Measurements from ENCODE around the gene TCF23. TPM values are rescaled to one million over a fixed set of nuclear protein-coding genes. Genes with fewer than 3 reads are reported as not detected.
"Not testable (repeated sequence)": the region's sequence is repeated elsewhere in the genome, so short reads cannot be mapped to it uniquely, and the experiment has no call there.

Gene TCF23
- total RNA-seq, 1 experiment from 2014 or later = 0.13 TPM

- TF ChIP-seq ZNF512 (CRISPR knock-in tag; IDR thresholded peaks at IDR 0.05; ENCODE audit: borderline replicate concordance) (no peak), ZNF425 (CRISPR knock-in tag; conservative IDR thresholded peaks at IDR 0.05) (no peak), ZBTB43 (CRISPR knock-in tag; IDR thresholded peaks at IDR 0.05) (no peak)
Measured at GRCh38 chr2:27109083-27109482, 39.7 kb upstream of the TCF23 start (continued).

- H3K27me3 Mint-ChIP-seq (ENCODE audit: low read depth); POLR2A ChIA-PET; H3K9me3 Mint-ChIP-seq; H3K4me3 Mint-ChIP-seq; ATAC-seq; H3K36me3 Mint-ChIP-seq; DNase-seq (ENCODE audit: low spot score); H3K4me1 Mint-ChIP-seq: not testable (repeated sequence)
- CTCF ChIA-PET = interaction anchor here (0.6 to 1.9 kb wide), 6 partner anchors 23 to 1269 kb away, joined by 3 to 16 read pairs (median 4); partner anchors contain the start of gene KHK
- H3K27ac Mint-ChIP-seq = peak overlapping the region; percentile 41; the same call in 1 of the 2 replicates
- peak; percentile 76 for TF ChIP-seq NFYB (CRISPR knock-in tag; conservative IDR thresholded peaks at IDR 0.05; ENCODE audit: low read depth)
Measured at GRCh38 chr2:27110603-27111352, 38.0 kb upstream of the TCF23 start.

- H3K9me3 Mint-ChIP-seq; H3K4me1 Mint-ChIP-seq; H3K27me3 Mint-ChIP-seq (ENCODE audit: low read depth); H3K4me3 Mint-ChIP-seq; POLR2A ChIA-PET; H3K36me3 Mint-ChIP-seq; H3K27ac Mint-ChIP-seq; ATAC-seq; DNase-seq (ENCODE audit: low spot score): not testable (repeated sequence)
- CTCF ChIA-PET = interaction anchor here (1.0 to 1.9 kb wide), 4 partner anchors 22 to 80 kb away, joined by 3 to 16 read pairs (median 4); partner anchors contain the start of gene KHK
Measured at GRCh38 chr2:27111392-27112078, 37.3 kb upstream of the TCF23 start.

- no peaks in the 10 kb centered on the region for H3K9me3 Mint-ChIP-seq
- no peak for DNase-seq (ENCODE audit: low spot score)
- CTCF ChIA-PET = interaction anchor here (1.6 to 1.8 kb wide), 2 partner anchors 8 to 54 kb away, joined by 3 to 6 read pairs; partner anchors contain the start of gene ABHD1
- no peaks in the 10 kb centered on the region for H3K36me3 Mint-ChIP-seq
- peaks cover 36% of the 10 kb centered on the region for H3K27me3 Mint-ChIP-seq (ENCODE audit: low read depth)
- ATAC-seq = no peak
- H3K27ac Mint-ChIP-seq = no peak overlapping the region
- POLR2A ChIA-PET = interaction anchor here (0.7 kb wide), 1 partner anchor 79 kb away, joined by 5 read pairs; no protein-coding TSS in a partner anchor
- H3K4me1 Mint-ChIP-seq = peaks cover 9% of the 10 kb centered on the region; the same call in 1 of the 2 replicates
- H3K4me3 Mint-ChIP-seq = no peak overlapping the region
- TF ChIP-seq IRF1 (CRISPR knock-in tag; IDR thresholded peaks at IDR 0.05) (no peak), FOXK1 (CRISPR knock-in tag; IDR thresholded peaks at IDR 0.05) (no peak), ARID4B (CRISPR knock-in tag; IDR thresholded peaks at IDR 0.05; ENCODE audit: borderline replicate concordance) (no peak), STAT6 (CRISPR knock-in tag; conservative IDR thresholded peaks at IDR 0.05; ENCODE audit: low read depth) (no peak), NR3C1 (CRISPR knock-in tag; conservative IDR thresholded peaks at IDR 0.05; ENCODE audit: low read depth) (no peak), TEAD1 (CRISPR knock-in tag; IDR thresholded peaks at IDR 0.05) (no peak)
Measured at GRCh38 chr2:27115519-27115918, 33.3 kb upstream of the TCF23 start.
